Dendritic cell treated with granulocyte-macrophage colony-stimulating factor and Interleukin-4, amounts not matched to agents 40 ng/mL and 50 ng/mL, for 4 days (primary cell): ENCODE measurements around the gene FADS1.

ENCODE experiments used
- H3K27ac Mint-ChIP-seq: one replicate; pipeline ENCODE4 v1.8.0; 2022; ENCODE audit warnings: mild to moderate bottlenecking, mixed read lengths
- H3K27me3 Mint-ChIP-seq: one replicate; pipeline ENCODE4 v1.8.0; 2022; ENCODE audit warnings: mild to moderate bottlenecking, mixed read lengths
- H3K36me3 Mint-ChIP-seq: one replicate; pipeline ENCODE4 v1.8.0; 2022; ENCODE audit warnings: low read depth, mixed read lengths
- H3K4me1 Mint-ChIP-seq: one replicate; pipeline ENCODE4 v1.8.0; 2022; ENCODE audit warnings: low read depth, mixed read lengths
- H3K4me3 Mint-ChIP-seq: one replicate; pipeline ENCODE4 v1.8.0; 2022; ENCODE audit warnings: mild to moderate bottlenecking, moderate library complexity, mixed read lengths
- H3K9me3 Mint-ChIP-seq: one replicate; pipeline ENCODE4 v1.8.0; 2022; ENCODE audit warnings: mixed read lengths
- intact Hi-C: fragments of 100-400 bp; cut with micrococcal nuclease; formaldehyde crosslinking; loops from one replicate; pipeline ENCODE4 v1.15.0; 2022

The FADS1 gene

GRCh38 chr11:61766353-61766841 lies 50.4 kb downstream of the FADS1 start:
- Mint-ChIP-seq H3K4me3 (no peak overlapping the region), H3K9me3 (no peaks in the 10 kb centered on the region), H3K36me3 (no peaks in the 10 kb centered on the region), H3K4me1 (peaks cover 6% of the 10 kb centered on the region), H3K27ac (no peak overlapping the region), H3K27me3 (peaks cover 20% of the 10 kb centered on the region)
- intact Hi-C loops = no loop called here

- Mint-ChIP-seq H3K4me3 (no peak overlapping the region), H3K4me1 (no peaks in the 10 kb centered on the region), H3K27ac (no peak overlapping the region), H3K36me3 (no peaks in the 10 kb centered on the region), H3K27me3 (peaks cover 20% of the 10 kb centered on the region), H3K9me3 (no peaks in the 10 kb centered on the region)
- intact Hi-C loops = no loop called here
Measured at GRCh38 chr11:61765550-61766253, 51.1 kb downstream of the FADS1 start.

- Mint-ChIP-seq H3K4me3 (no peak overlapping the region), H3K4me1 (no peaks in the 10 kb centered on the region), H3K27ac (no peak overlapping the region), H3K27me3 (peaks cover 25% of the 10 kb centered on the region), H3K9me3 (no peaks in the 10 kb centered on the region), H3K36me3 (no peaks in the 10 kb centered on the region)
- intact Hi-C loops = no loop called here
Measured at GRCh38 chr11:61764606-61765260, 52.1 kb downstream of the FADS1 start.

GRCh38 chr11:61763930-61764605 lies 52.7 kb downstream of the FADS1 start:
- Mint-ChIP-seq H3K4me1 (no peaks in the 10 kb centered on the region), H3K27ac (no peak overlapping the region), H3K4me3 (no peak overlapping the region), H3K27me3 (peaks cover 29% of the 10 kb centered on the region), H3K36me3 (no peaks in the 10 kb centered on the region), H3K9me3 (no peaks in the 10 kb centered on the region)
- intact Hi-C loops = no loop called here

- H3K4me1 Mint-ChIP-seq = no peaks in the 10 kb centered on the region
- H3K9me3 Mint-ChIP-seq = no peaks in the 10 kb centered on the region
Measured at GRCh38 chr11:61762798-61763197, 54.0 kb downstream of the FADS1 start.

GRCh38 chr11:61762223-61762615 lies 54.6 kb downstream of the FADS1 start:
- Mint-ChIP-seq H3K4me3 (no peak overlapping the region), H3K9me3 (no peaks in the 10 kb centered on the region), H3K27me3 (peaks cover 32% of the 10 kb centered on the region), H3K36me3 (no peaks in the 10 kb centered on the region), H3K27ac (no peak overlapping the region), H3K4me1 (peaks cover 2% of the 10 kb centered on the region)
- intact Hi-C loops = no loop called here

More at GRCh38 chr11:61762798-61763197, 54.0 kb downstream of the FADS1 start:
- H3K27ac Mint-ChIP-seq = no peak overlapping the region
- intact Hi-C loops = no loop called here
- H3K36me3 Mint-ChIP-seq = no peaks in the 10 kb centered on the region
- H3K27me3 Mint-ChIP-seq = peaks cover 32% of the 10 kb centered on the region
- no peak overlapping the region for H3K4me3 Mint-ChIP-seq

- Mint-ChIP-seq H3K36me3 (no peaks in the 10 kb centered on the region), H3K4me3 (no peak overlapping the region), H3K27ac (no peak overlapping the region), H3K27me3 (peaks cover 32% of the 10 kb centered on the region), H3K9me3 (no peaks in the 10 kb centered on the region), H3K4me1 (peaks cover 8% of the 10 kb centered on the region)
- intact Hi-C loops = no loop called here
Measured at GRCh38 chr11:61761440-61762222, 55.2 kb downstream of the FADS1 start.

- intact Hi-C loops = no loop called here
- no peaks in the 10 kb centered on the region for H3K9me3 Mint-ChIP-seq
- no peaks in the 10 kb centered on the region for H3K36me3 Mint-ChIP-seq
- H3K4me3 Mint-ChIP-seq = no peak overlapping the region
- no peak overlapping the region for H3K27ac Mint-ChIP-seq
- peaks cover 32% of the 10 kb centered on the region for H3K27me3 Mint-ChIP-seq
- H3K4me1 Mint-ChIP-seq = peaks cover 15% of the 10 kb centered on the region
Measured at GRCh38 chr11:61760946-61761345, 55.9 kb downstream of the FADS1 start.

GRCh38 chr11:61757213-61757862 lies 59.5 kb downstream of the FADS1 start:
- no peak overlapping the region for H3K4me3 Mint-ChIP-seq
- peak overlapping the region; percentile 72 for H3K27ac Mint-ChIP-seq

GRCh38 chr11:61756452-61757212 lies 60.2 kb downstream of the FADS1 start:
- peaks cover 34% of the 10 kb centered on the region for H3K27me3 Mint-ChIP-seq
- intact Hi-C loops = no loop called here
- peak overlapping the region; percentile 72 for H3K27ac Mint-ChIP-seq
- H3K4me1 Mint-ChIP-seq = peaks cover 35% of the 10 kb centered on the region
- no peaks in the 10 kb centered on the region for H3K36me3 Mint-ChIP-seq
- H3K9me3 Mint-ChIP-seq = no peaks in the 10 kb centered on the region
- H3K4me3 Mint-ChIP-seq = no peak overlapping the region

More at GRCh38 chr11:61757213-61757862, 59.5 kb downstream of the FADS1 start:
- Mint-ChIP-seq H3K9me3 (no peaks in the 10 kb centered on the region), H3K4me1 (peaks cover 35% of the 10 kb centered on the region), H3K36me3 (no peaks in the 10 kb centered on the region), H3K27me3 (peaks cover 36% of the 10 kb centered on the region)
- intact Hi-C loops = no loop called here

GRCh38 chr11:61756147-61756451 lies 60.7 kb downstream of the FADS1 start:
- H3K9me3 Mint-ChIP-seq = no peaks in the 10 kb centered on the region
- H3K27me3 Mint-ChIP-seq = peaks cover 38% of the 10 kb centered on the region
- intact Hi-C loops = no loop called here
- H3K36me3 Mint-ChIP-seq = no peaks in the 10 kb centered on the region
- H3K4me1 Mint-ChIP-seq = peaks cover 38% of the 10 kb centered on the region
- H3K4me3 Mint-ChIP-seq = no peak overlapping the region
- H3K27ac Mint-ChIP-seq = peak overlapping the region; percentile 72

GRCh38 chr11:61754534-61755482 lies 62.0 kb downstream of the FADS1 start:
- Mint-ChIP-seq H3K9me3 (no peaks in the 10 kb centered on the region), H3K4me1 (peaks cover 46% of the 10 kb centered on the region), H3K36me3 (no peaks in the 10 kb centered on the region), H3K27ac (no peak overlapping the region), H3K27me3 (peaks cover 42% of the 10 kb centered on the region), H3K4me3 (no peak overlapping the region)
- intact Hi-C loops = no loop called here
